ENCODE results near the gene ANKRD13D.

The ANKRD13D gene

GRCh38 chr11:67289226-67289650 is at the start of gene ANKRD13D:
Gene ANKRD13D, plus strand, starts transcription at chr11:67289303. Its CDS starts 158 bp downstream, at chr11:67289461.
- peak in 4 of 56 donors; percentile 59 to 79 (median 67) for DNase-seq

GRCh38 chr11:67239783-67240575 is 49.1 kb upstream of the ANKRD13D start:
- peak; percentile 36 to 99 (median 95) for DNase-seq

- peak in 31 of 56 donors; percentile 15 to 78 (median 50) for DNase-seq
Measured at GRCh38 chr11:67240576-67241389, 48.3 kb upstream of the ANKRD13D start.

- no peak for DNase-seq
Measured at GRCh38 chr11:67242548-67242947, 46.6 kb upstream of the ANKRD13D start.

- no peak for DNase-seq
Measured at GRCh38 chr11:67243051-67243450, 46.1 kb upstream of the ANKRD13D start.

- no peak for DNase-seq
Measured at GRCh38 chr11:67245046-67245445, 44.1 kb upstream of the ANKRD13D start.

GRCh38 chr11:67247946-67248550 is 41.1 kb upstream of the ANKRD13D start:
- DNase-seq: no peak

GRCh38 chr11:67248653-67249052 is 40.5 kb upstream of the ANKRD13D start:
- DNase-seq: no peak

GRCh38 chr11:67250059-67251043 is 38.8 kb upstream of the ANKRD13D start:
- DNase-seq: no peak

GRCh38 chr11:67251841-67252240 is 37.3 kb upstream of the ANKRD13D start:
- no peak for DNase-seq

GRCh38 chr11:67252831-67253239 is 36.3 kb upstream of the ANKRD13D start:
- peak in 10 of 56 donors; percentile 16 to 44 (median 31) for DNase-seq

- DNase-seq: no peak
Measured at GRCh38 chr11:67253872-67254624, 35.1 kb upstream of the ANKRD13D start.

- DNase-seq: no peak
Measured at GRCh38 chr11:67254798-67255197, 34.3 kb upstream of the ANKRD13D start.

- DNase-seq: no peak
Measured at GRCh38 chr11:67255353-67255752, 33.8 kb upstream of the ANKRD13D start.

- no peak for DNase-seq
Measured at GRCh38 chr11:67255864-67256263, 33.2 kb upstream of the ANKRD13D start.

- no peak for DNase-seq
Measured at GRCh38 chr11:67256477-67257135, 32.5 kb upstream of the ANKRD13D start.

- DNase-seq: no peak
Measured at GRCh38 chr11:67260406-67260805, 28.7 kb upstream of the ANKRD13D start.

GRCh38 chr11:67260885-67261639 is 28.0 kb upstream of the ANKRD13D start:
- peak in 44 of 56 donors; percentile 20 to 77 (median 45) for DNase-seq

- DNase-seq: no peak
Measured at GRCh38 chr11:67261640-67261945, 27.5 kb upstream of the ANKRD13D start.

Measured in nucleus accumbens (tissue), 56 donors.